GM19351 (cell line): ENCODE data around the gene CRYBG1.

Experiments
- ATAC-seq: cut with Tn5 transposase; IDR thresholded peaks from one replicate; pipeline ENCODE4 v1.9.1; 2021; ENCODE audit warnings: mild to moderate bottlenecking, moderate library complexity; ENCODE audit not compliant: unreplicated experiment

The CRYBG1 gene

GRCh38 chr6:106456756-106457155 is 96.2 kb downstream of the CRYBG1 start:
- no peak for ATAC-seq

GRCh38 chr6:106458021-106458986 is 97.8 kb downstream of the CRYBG1 start:
- ATAC-seq = no peak

- ATAC-seq = no peak
Observed at GRCh38 chr6:106460481-106460880, 100.0 kb downstream of the CRYBG1 start.

GRCh38 chr6:106461084-106461483 is 100.6 kb downstream of the CRYBG1 start:
- ATAC-seq = no peak

- ATAC-seq = no peak
Observed at GRCh38 chr6:106462923-106463557, 102.5 kb downstream of the CRYBG1 start.

- ATAC-seq = no peak
Observed at GRCh38 chr6:106466211-106466610, 105.7 kb downstream of the CRYBG1 start.

GRCh38 chr6:106468935-106469334 is 108.4 kb downstream of the CRYBG1 start:
- ATAC-seq = no peak

- no peak for ATAC-seq
Observed at GRCh38 chr6:106469882-106470281, 109.4 kb downstream of the CRYBG1 start.

GRCh38 chr6:106470316-106470715 is 109.8 kb downstream of the CRYBG1 start:
- no peak for ATAC-seq

- no peak for ATAC-seq
Observed at GRCh38 chr6:106470811-106471210, 110.3 kb downstream of the CRYBG1 start.

- no peak for ATAC-seq
Observed at GRCh38 chr6:106473812-106474211, 113.3 kb downstream of the CRYBG1 start.

- no peak for ATAC-seq
Observed at GRCh38 chr6:106474466-106474865, 113.9 kb downstream of the CRYBG1 start.

GRCh38 chr6:106475284-106475683 is 114.8 kb downstream of the CRYBG1 start:
- no peak for ATAC-seq

- no peak for ATAC-seq
Observed at GRCh38 chr6:106476331-106477105, 116.0 kb downstream of the CRYBG1 start.

GRCh38 chr6:106477146-106477545 is 116.6 kb downstream of the CRYBG1 start:
- ATAC-seq = no peak

- ATAC-seq = no peak
Observed at GRCh38 chr6:106477790-106478189, 117.3 kb downstream of the CRYBG1 start.

- ATAC-seq = no peak
Observed at GRCh38 chr6:106486236-106486635, 125.7 kb downstream of the CRYBG1 start.

- no peak for ATAC-seq
Observed at GRCh38 chr6:106488494-106489370, 128.2 kb downstream of the CRYBG1 start.

- ATAC-seq = no peak
Observed at GRCh38 chr6:106490030-106490429, 129.5 kb downstream of the CRYBG1 start.

GRCh38 chr6:106490436-106490835 is 129.9 kb downstream of the CRYBG1 start:
- ATAC-seq = no peak
